GM23338 (cell line): ENCODE results near the gene GRIN2C. TPM values are rescaled to one million over a fixed set of nuclear protein-coding genes. Genes with fewer than 3 reads are reported as not detected.

Experiments used
- ATAC-seq: fragments of 200-7000 bp; cut with Tn5 transposase; 3 replicates; pipeline ENCODE4 v1.9.1; 2020
- DNase-seq: peaks from one replicate; pipeline ENCODE4 v3.0.0-alpha.2; 2015; ENCODE audit warnings: low spot score
- H2AFZ ChIP-seq: fragments of 200-600 bp; sonication (generic); 2 replicates; pipeline ENCODE4 v1.8.0; 2016; ENCODE audit warnings: antibody characterized with exemption, mild to moderate bottlenecking, moderate library complexity
- H3F3A ChIP-seq: fragments of 200-600 bp; sonication (generic); replicated peaks from 2 replicates; pipeline ENCODE4 v1.8.0; 2017; ENCODE audit warnings: antibody characterized with exemption, mixed run types, low read depth
- H3K27ac ChIP-seq: fragments of 200-600 bp; sonication (generic); 2 replicates; pipeline ENCODE4 v1.6.1; 2016; ENCODE audit warnings: low read depth
- H3K27me3 ChIP-seq: fragments of 200-600 bp; sonication (generic); 2 replicates; pipeline ENCODE4 v1.8.0; 2016; ENCODE audit warnings: mild to moderate bottlenecking, mixed run types, moderate library complexity; ENCODE audit not compliant: insufficient read depth
- H3K36me3 ChIP-seq: fragments of 200-600 bp; sonication (generic); 2 replicates; pipeline ENCODE4 v1.8.0; 2016; ENCODE audit warnings: mild to moderate bottlenecking; ENCODE audit not compliant: insufficient read depth
- H3K4me1 ChIP-seq: fragments of 200-600 bp; sonication (generic); 2 replicates; pipeline ENCODE4 v1.8.0; 2016; ENCODE audit warnings: mild to moderate bottlenecking, moderate library complexity; ENCODE audit not compliant: insufficient read depth
- H3K4me2 ChIP-seq: fragments of 200-600 bp; sonication (generic); 2 replicates; pipeline ENCODE4 v1.7.1; 2017; ENCODE audit warnings: mixed run types
- H3K4me3 ChIP-seq: fragments of 200-600 bp; sonication (generic); 2 replicates; pipeline ENCODE4 v1.6.1; 2016; ENCODE audit warnings: mixed run types
- H3K79me2 ChIP-seq: fragments of 200-600 bp; sonication (generic); replicated peaks from 2 replicates; pipeline ENCODE4 v1.8.0; 2017; ENCODE audit warnings: mild to moderate bottlenecking; ENCODE audit not compliant: insufficient read depth
- H3K9me2 ChIP-seq: fragments of 200-600 bp; sonication (generic); 2 replicates; pipeline ENCODE4 v1.8.0; 2017; ENCODE audit not compliant: insufficient read depth
- H4K20me1 ChIP-seq: fragments of 200-600 bp; sonication (generic); replicated peaks from 2 replicates; pipeline ENCODE4 v1.8.0; 2017; ENCODE audit warnings: mild to moderate bottlenecking; ENCODE audit not compliant: insufficient read depth
- H3K27ac Mint-ChIP-seq: 2 replicates; pipeline ENCODE4 v1.8.0; 2020; ENCODE audit warnings: inconsistent platforms, mild to moderate bottlenecking, moderate library complexity, mixed read lengths
- H3K27me3 Mint-ChIP-seq: 3 replicates; pipeline ENCODE4 v1.8.0; 2022; ENCODE audit warnings: low read depth, mild to moderate bottlenecking, moderate library complexity, mixed read lengths, inconsistent platforms; ENCODE audit not compliant: insufficient read depth, poor library complexity
- H3K36me3 Mint-ChIP-seq: 3 replicates; pipeline ENCODE4 v1.8.0; 2021; ENCODE audit warnings: low read depth, mild to moderate bottlenecking, inconsistent platforms, moderate library complexity, mixed read lengths
- H3K4me1 Mint-ChIP-seq: 3 replicates; pipeline ENCODE4 v1.8.0; 2020; ENCODE audit warnings: mild to moderate bottlenecking, inconsistent platforms, mixed read lengths
- H3K4me3 Mint-ChIP-seq: 3 replicates; pipeline ENCODE4 v1.8.0; 2021; ENCODE audit warnings: moderate library complexity, mild to moderate bottlenecking, inconsistent platforms, mixed read lengths
- H3K9me3 Mint-ChIP-seq: 3 replicates; pipeline ENCODE4 v1.8.0; 2020; ENCODE audit warnings: moderate library complexity, mild to moderate bottlenecking, inconsistent platforms, mixed read lengths
- CREB1 ChIP-seq: fragments of 250-450 bp; sonication (Bioruptor Pico); IDR thresholded peaks from 2 replicates; pipeline ENCODE4 v1.5.0; 2020; ENCODE audit warnings: low read depth, mild to moderate bottlenecking, moderate library complexity
- CTCF ChIP-seq, 2 experiments: fragments of 200-600 bp in 1 of 2; sonication (generic) in 1 of 2; conservative IDR thresholded peaks; 2 replicates each; pipeline versions ENCODE4 v1.5.1 to v1.6.1; 2016 to 2017; ENCODE audit warnings: antibody characterized with exemption in 2 of 2, low read depth in 2 of 2, mild to moderate bottlenecking in 2 of 2, moderate library complexity in 1 of 2
- ETS1 ChIP-seq: IDR thresholded peaks from 2 replicates; pipeline ENCODE4 v1.6.1; 2016; ENCODE audit warnings: antibody characterized with exemption
- EZH2 ChIP-seq: fragments of 200-600 bp; sonication (generic); IDR thresholded peaks from one replicate; pipeline ENCODE4 v1.8.0; 2017; ENCODE audit warnings: antibody characterized with exemption, mild to moderate bottlenecking, low read depth; ENCODE audit not compliant: unreplicated experiment
- EZH2phosphoT487 ChIP-seq: fragments of 200-600 bp; sonication (generic); IDR thresholded peaks from one replicate; pipeline ENCODE4 v1.8.1; 2018; ENCODE audit warnings: antibody characterized with exemption; ENCODE audit not compliant: unreplicated experiment
- JUNB ChIP-seq: IDR thresholded peaks from one replicate; pipeline ENCODE4 v1.6.1; 2016; ENCODE audit warnings: antibody characterized with exemption; ENCODE audit not compliant: unreplicated experiment
- NANOG ChIP-seq: IDR thresholded peaks from 2 replicates; pipeline ENCODE4 v1.6.1; 2016; ENCODE audit warnings: antibody characterized with exemption, borderline replicate concordance
- POLR2AphosphoS5 ChIP-seq: IDR thresholded peaks from 2 replicates; pipeline ENCODE4 v1.6.1; 2016; ENCODE audit warnings: antibody characterized with exemption, low read depth
- REST ChIP-seq: IDR thresholded peaks from one replicate; pipeline ENCODE4 v1.6.1; 2018; ENCODE audit warnings: antibody characterized with exemption; ENCODE audit not compliant: unreplicated experiment
- STAT1 ChIP-seq: IDR thresholded peaks from one replicate; pipeline ENCODE4 v1.6.1; 2016; ENCODE audit warnings: antibody characterized with exemption; ENCODE audit not compliant: unreplicated experiment
- ZNF114 ChIP-seq: fragments of 250-450 bp; sonication (Bioruptor Pico); IDR thresholded peaks from 2 replicates; pipeline ENCODE4 v1.5.0; 2020; ENCODE audit warnings: mild to moderate bottlenecking, moderate library complexity
- ZNF331 ChIP-seq: fragments of 250-450 bp; sonication (Bioruptor Pico); IDR thresholded peaks from 2 replicates; pipeline ENCODE4 v1.5.0; 2020; ENCODE audit warnings: low read depth, mild to moderate bottlenecking, moderate library complexity
- ZNF462 ChIP-seq: fragments of 250-450 bp; sonication (Bioruptor Pico); IDR thresholded peaks from 2 replicates; pipeline ENCODE4 v1.5.0; 2020; ENCODE audit warnings: mild to moderate bottlenecking, moderate library complexity
- polyA plus RNA-seq: library from polyadenylated mRNA; unstranded; fragments of >200 nt; fragmentation: Nextera tagmentation; extraction: Ambion mirVana; gene quantifications from 2 replicates; pipeline ENCODE4 v1.2.1, GENCODE V29; 2016
- total RNA-seq: library from RNA; depleted of rRNA; stranded (reverse); fragments of >200 nt; shearing (Covaris generic); gene quantifications from 2 replicates; pipeline ENCODE4 v1.2.3, GENCODE V29; 2014

GRIN2C gene
- total and polyA plus RNA-seq, 2 experiments from 2014 or later, result 0.10 to 0.19 TPM

GRCh38 chr17:74873037-74873873, 13.6 kb upstream of the GRIN2C start:
- 0 out of 2 replicates have a peak, but pooled peaks cover 7% of the 10 kb centered on the region for H3K27me3 ChIP-seq
- 0 out of 2 replicates have a peak overlapping the region, but pooled peaks have one; percentile 2 for H2AFZ ChIP-seq
- Mint-ChIP-seq H3K9me3 (peaks cover 2% of the 10 kb centered on the region; the same call in 1 of the 3 replicates), H3K27me3 (peaks cover 23% of the 10 kb centered on the region), H3K36me3 (peaks cover 6% of the 10 kb centered on the region; the same call in 1 of the 3 replicates), H3K4me3 (peak overlapping the region; percentile 91), H3K27ac (peak overlapping the region; percentile 94), H3K4me1 (peaks cover 24% of the 10 kb centered on the region)
- H3K4me1 ChIP-seq, result peaks cover 9% of the 10 kb centered on the region; the same call in 1 of the 2 replicates
- H3K27ac ChIP-seq, result peak overlapping the region; percentile 66
- TF ChIP-seq NANOG, result no peak
- TF ChIP-seq STAT1, result no peak
- TF ChIP-seq JUNB, result no peak
- no peak for TF ChIP-seq ZNF114 (CRISPR knock-in tag)
- TF ChIP-seq ZNF331 (CRISPR knock-in tag), result no peak
- TF ChIP-seq ZNF462 (CRISPR knock-in tag), result no peak
- TF ChIP-seq ETS1, result peak; percentile 43
- no peak for TF ChIP-seq REST
- TF ChIP-seq EZH2, result no peak
- peak; percentile 98 for TF ChIP-seq CREB1 (CRISPR knock-in tag)
- no peak for TF ChIP-seq EZH2phosphoT487
- no peak for TF ChIP-seq CTCF (conservative IDR thresholded peaks at IDR 0.05; ENCODE audit: low read depth in 2 of 2)
- peak; percentile 92 for TF ChIP-seq POLR2AphosphoS5
- H3K4me2 ChIP-seq, result peak overlapping the region; percentile 73
- ATAC-seq (peak; percentile 90), DNase-seq (peak; percentile 100)
- peak overlapping the region; percentile 95 for H3K4me3 ChIP-seq
- 0 out of 2 replicates have a peak, but pooled peaks cover 3% of the 10 kb centered on the region for H4K20me1 ChIP-seq
- no peaks in the 10 kb centered on the region for H3K9me2 ChIP-seq
- no peaks in the 10 kb centered on the region for H3K36me3 ChIP-seq
- H3F3A ChIP-seq, result 0 out of 2 replicates have a peak, but pooled peaks cover 4% of the 10 kb centered on the region
- H3K79me2 ChIP-seq, result no peaks in the 10 kb centered on the region
